SK-N-SH treated with all-trans-retinoic acid at 6 μM for 48 hours (cell line): ENCODE results near the gene RAB19.

Experiments
- ARNTL ChIP-seq: fragments of 450-650 bp; formaldehyde crosslinking; IDR thresholded peaks from 2 replicates; pipeline ENCODE4 v1.5.0; 2020; ENCODE audit warnings: low read depth, mild to moderate bottlenecking, moderate library complexity, borderline replicate concordance
- PATZ1 ChIP-seq: fragments of 250-450 bp; sonication (Bioruptor Pico); IDR thresholded peaks from 2 replicates; pipeline ENCODE4 v1.8.0; 2020; ENCODE audit warnings: mild to moderate bottlenecking, moderate library complexity, borderline replicate concordance
- TOX ChIP-seq: fragments of 250-450 bp; sonication (Bioruptor Pico); IDR thresholded peaks from 2 replicates; pipeline ENCODE4 v1.8.0; 2021; ENCODE audit warnings: mild to moderate bottlenecking, moderate library complexity, borderline replicate concordance
- ZFP3 ChIP-seq: fragments of 250-450 bp; sonication (Bioruptor Pico); IDR thresholded peaks from 2 replicates; pipeline ENCODE4 v1.5.0; 2020; ENCODE audit warnings: mild to moderate bottlenecking, moderate library complexity
- ZNF8 ChIP-seq: fragments of 450-650 bp; formaldehyde crosslinking; IDR thresholded peaks from 2 replicates; pipeline ENCODE4 v1.5.0; 2020; ENCODE audit warnings: mild to moderate bottlenecking, moderate library complexity

GRCh38 chr7:140447841-140448240, 44.0 kb downstream of the RAB19 start:
- TF ChIP-seq PATZ1 (CRISPR knock-in tag): no peak
- no peak for TF ChIP-seq ARNTL (CRISPR knock-in tag)
- no peak for TF ChIP-seq ZNF8 (CRISPR knock-in tag)
- no peak for TF ChIP-seq ZFP3 (CRISPR knock-in tag)
- TF ChIP-seq TOX: no peak
